ENCODE data around the gene OR6K2. TPM values are rescaled to one million over a fixed set of nuclear protein-coding genes. Genes with fewer than 3 reads are reported as not detected.
A peak's percentile ranks its signal among the peaks of the same experiment; 100 is the strongest.

Gene OR6K2
- polyA plus RNA-seq, 3 donors = not detected

GRCh38 chr1:158687037-158687436 is 13.4 kb downstream of the OR6K2 start:
- Mint-ChIP-seq H3K27me3 (ENCODE audit: low read depth in 3 of 3) (peaks cover 0 to 1% (median 0%) of the 10 kb centered on the region in 3 donors), H3K4me3 (no peak overlapping the region), H3K36me3 (no peaks in the 10 kb centered on the region), H3K9me3 (peaks cover 3 to 8% (median 7%) of the 10 kb centered on the region in 7 donors), H3K4me1 (peaks cover 8% of the 10 kb centered on the region), H3K27ac (peak overlapping the region in 2 of 7 donors; percentile 25 to 36)
- Histone ChIP-seq H3K79me2 (ENCODE audit: insufficient read depth, low read length) (no peaks in the 10 kb centered on the region), H2AFZ (ENCODE audit: insufficient read depth, low read depth, low read length, poor library complexity, severe bottlenecking) (no peak overlapping the region), H3K27ac (ENCODE audit: low read depth in 1 of 2, low read length in 2 of 2) (no peak overlapping the region), H3K36me3 (replicated peaks in 1 of 2; ENCODE audit: control insufficient read depth in 1 of 2, insufficient read depth in 2 of 2, low read length in 2 of 2) (no peaks in the 10 kb centered on the region), H3K9me3 (replicated peaks in 1 of 2; ENCODE audit: control insufficient read depth in 1 of 2, insufficient read depth in 1 of 2, low read length in 2 of 2) (no peaks in the 10 kb centered on the region), H3K4me3 (replicated peaks in 1 of 3; ENCODE audit: low read depth in 2 of 3, low read length in 3 of 3) (no peak overlapping the region), H3K4me1 (ENCODE audit: control insufficient read depth in 1 of 2, insufficient read depth in 2 of 2, low read length in 2 of 2) (peaks cover 2 to 13% of the 10 kb centered on the region in 2 donors), H3K9ac (ENCODE audit: insufficient read depth, low read length, poor library complexity, severe bottlenecking) (no peak overlapping the region), H4K20me1 (ENCODE audit: insufficient read depth, low read length) (no peaks in the 10 kb centered on the region), H3K27me3 (ENCODE audit: control insufficient read depth in 2 of 2, insufficient read depth in 2 of 2, low read length in 2 of 2) (no peaks in the 10 kb centered on the region), H3K4me2 (replicated peaks; ENCODE audit: extremely low read depth, low read length, poor library complexity, severe bottlenecking) (peak overlapping the region; percentile 17)
- no peak for TF ChIP-seq CTCF (IDR thresholded peaks at IDR 0.05)
- intact Hi-C loops (cut with micrococcal nuclease) = no loop called here
- no peak for DNase-seq

- H3K27ac Mint-ChIP-seq = peak within 1 kb of the TSS in 3 of 7 donors; percentile 14 to 36 (median 25)
- peak within 1 kb of the TSS; percentile 17 for H3K4me2 ChIP-seq (replicated peaks; ENCODE audit: extremely low read depth, low read length, poor library complexity, severe bottlenecking)
Measured at GRCh38 chr1:158686111-158687009, 14.1 kb downstream of the OR6K2 start, which contains the start of gene SPTA1. SPTA1 (minus strand) TSS chr1:158686715; CDS start chr1:158686517, 198 bp downstream.

More at GRCh38 chr1:158686111-158687009, 14.1 kb downstream of the OR6K2 start, which contains the start of gene SPTA1:
- WGBS (ENCODE audit: insufficient coverage) = no CpG with 5 or more reads among the region's 7 CpGs
- no peak within 1 kb of the TSS for H2AFZ ChIP-seq (ENCODE audit: insufficient read depth, low read depth, low read length, poor library complexity, severe bottlenecking)
- Mint-ChIP-seq H3K4me1 (peaks cover 14% of the 10 kb centered on the region), H3K9me3 (peaks cover 3 to 8% (median 7%) of the 10 kb centered on the region in 7 donors), H3K4me3 (no peak within 1 kb of the TSS), H3K36me3 (no peaks in the 10 kb centered on the region), H3K27me3 (ENCODE audit: low read depth in 3 of 3) (peaks cover 0 to 1% (median 0%) of the 10 kb centered on the region in 3 donors)
- H3K4me1 ChIP-seq (ENCODE audit: control insufficient read depth in 1 of 2, insufficient read depth in 2 of 2, low read length in 2 of 2) = peaks cover 9 to 20% of the 10 kb centered on the region in 2 donors
- H3K27ac ChIP-seq (ENCODE audit: low read depth in 1 of 2, low read length in 2 of 2) = no peak within 1 kb of the TSS
- H3K9ac ChIP-seq (ENCODE audit: insufficient read depth, low read length, poor library complexity, severe bottlenecking) = no peak within 1 kb of the TSS
- no peak for TF ChIP-seq CTCF (IDR thresholded peaks at IDR 0.05)
- intact Hi-C loops (cut with micrococcal nuclease) = no loop called here
- DNase-seq = peak; percentile 46 to 67 (median 62)
- H3K4me3 ChIP-seq (replicated peaks in 1 of 3; ENCODE audit: low read depth in 2 of 3, low read length in 3 of 3) = no peak within 1 kb of the TSS
- no peaks in the 10 kb centered on the region for H3K9me3 ChIP-seq (replicated peaks in 1 of 2; ENCODE audit: control insufficient read depth in 1 of 2, insufficient read depth in 1 of 2, low read length in 2 of 2)
- H3K79me2 ChIP-seq (ENCODE audit: insufficient read depth, low read length) = no peaks in the 10 kb centered on the region
- H4K20me1 ChIP-seq (ENCODE audit: insufficient read depth, low read length) = no peaks in the 10 kb centered on the region
- H3K36me3 ChIP-seq (replicated peaks in 1 of 2; ENCODE audit: control insufficient read depth in 1 of 2, insufficient read depth in 2 of 2, low read length in 2 of 2) = no peaks in the 10 kb centered on the region
- no peaks in the 10 kb centered on the region for H3K27me3 ChIP-seq (ENCODE audit: control insufficient read depth in 2 of 2, insufficient read depth in 2 of 2, low read length in 2 of 2)
